NCI-H1930 (cell line): ENCODE data around the gene LSM6.

Experiments used
- DNase-seq, 2 experiments: peaks; one replicate each; lab custom pipeline; 2025; lab: John Stamatoyannopoulos, UW

Gene LSM6

DNA sequence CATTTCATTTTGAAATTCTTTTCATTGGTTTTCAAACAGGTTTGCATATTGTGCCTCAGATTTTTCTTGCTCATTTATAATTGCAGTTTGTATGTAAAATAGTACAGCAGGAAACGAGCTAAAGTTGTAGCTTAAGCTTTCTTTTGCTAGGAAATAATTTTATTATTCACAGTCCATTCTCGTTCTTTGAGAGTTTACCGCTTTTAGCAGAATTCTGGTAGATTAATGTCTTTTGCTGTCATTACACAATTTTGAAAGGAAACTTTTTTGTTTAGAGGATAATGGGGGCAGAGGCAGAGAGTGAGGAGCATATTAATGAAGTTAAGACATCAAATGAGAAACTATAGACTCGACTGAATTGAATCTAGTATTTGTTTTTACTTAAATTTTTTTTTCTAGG, 10.5 kb downstream of the LSM6 start:
- no peak for DNase-seq

DNA sequence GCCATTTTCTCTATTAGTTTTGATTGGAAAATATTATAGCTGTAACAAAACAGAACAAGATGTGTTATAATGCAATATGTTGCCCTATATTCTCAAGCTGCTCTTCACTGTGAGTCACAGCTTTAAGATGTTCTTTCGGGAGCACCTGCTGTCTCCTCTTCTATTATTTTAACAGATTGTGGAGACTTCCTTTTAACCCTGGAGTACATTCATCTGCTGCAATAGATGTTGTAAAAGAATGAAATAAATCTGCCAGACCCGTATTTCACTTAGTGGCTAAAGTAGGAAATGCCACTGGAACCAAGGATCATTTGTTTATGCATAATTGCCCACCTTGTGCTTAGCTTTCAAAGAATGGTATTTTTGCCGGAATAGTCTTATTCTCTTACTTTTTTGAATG, 11.1 kb downstream of the LSM6 start:
- DNase-seq: no peak

DNA sequence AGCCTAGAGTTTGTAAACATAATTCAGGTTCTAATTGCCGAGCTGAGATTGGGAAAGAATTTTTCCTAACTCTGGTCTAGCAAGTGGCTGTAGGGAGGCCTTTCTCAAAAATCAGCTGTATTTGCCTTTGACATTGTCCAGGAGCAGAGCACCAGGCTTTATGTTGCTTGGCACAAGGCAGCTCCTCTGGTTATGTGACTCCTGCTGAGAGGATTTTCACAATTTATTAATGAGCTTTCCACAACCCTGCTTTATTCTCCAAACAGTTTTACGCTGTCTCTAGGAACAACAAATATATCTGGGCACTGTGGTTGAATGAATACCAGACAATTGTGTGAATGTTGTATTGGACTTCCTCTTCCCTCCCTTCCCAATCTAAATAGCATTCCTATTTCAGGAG, 14.9 kb downstream of the LSM6 start:
- DNase-seq: no peak

DNA sequence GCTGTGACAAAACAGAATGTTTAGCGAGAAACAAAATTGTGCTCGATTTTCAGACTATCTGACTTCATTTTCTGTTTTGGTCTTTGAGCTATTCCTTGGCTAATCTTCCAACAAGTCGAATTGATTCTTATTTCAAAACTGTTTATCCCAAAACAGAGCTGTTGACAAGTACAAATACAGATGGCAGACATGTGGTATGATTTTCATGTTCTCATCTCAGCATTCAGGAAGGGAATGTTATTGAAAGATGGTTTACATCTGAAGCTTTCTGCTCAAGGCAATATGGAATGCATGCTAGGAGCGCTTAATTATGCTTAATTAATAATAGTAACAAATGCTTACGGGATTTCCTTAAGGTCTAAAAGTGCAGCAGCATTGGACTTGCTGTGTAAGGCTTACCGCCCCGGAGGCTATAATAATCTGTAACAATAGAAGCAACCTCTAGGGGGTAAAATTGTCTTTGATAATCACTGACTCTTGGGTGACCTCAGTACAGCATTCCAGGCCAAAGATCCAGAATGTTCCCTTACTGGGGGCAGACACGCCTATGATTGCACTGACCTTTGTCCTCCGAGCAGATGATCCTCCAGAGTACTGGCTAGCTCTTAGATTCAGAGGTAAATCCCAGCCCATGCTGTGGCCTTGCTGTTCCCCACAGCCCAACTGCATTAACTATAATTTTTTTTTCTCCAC, 16.4 kb downstream of the LSM6 start:
- DNase-seq: no peak

DNA sequence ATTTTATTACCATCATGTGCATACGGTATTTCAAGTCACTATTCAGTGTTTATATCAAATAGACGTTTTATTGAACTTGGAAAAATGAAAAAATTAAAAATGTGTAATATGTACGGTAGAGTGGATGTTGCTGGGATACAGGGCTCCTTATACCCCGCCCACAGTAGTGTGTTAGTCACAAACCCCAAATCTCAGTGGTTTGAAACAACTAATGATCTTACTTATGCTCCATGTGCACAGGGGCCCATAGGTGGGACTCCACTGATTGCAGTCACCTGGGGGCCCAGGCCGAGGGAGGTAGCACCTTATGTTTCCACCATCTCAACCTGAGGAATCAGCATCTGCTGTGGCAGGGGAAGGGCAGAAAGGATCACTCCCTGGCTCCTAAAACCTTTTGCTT, 18.1 kb downstream of the LSM6 start:
- DNase-seq: no peak

DNA sequence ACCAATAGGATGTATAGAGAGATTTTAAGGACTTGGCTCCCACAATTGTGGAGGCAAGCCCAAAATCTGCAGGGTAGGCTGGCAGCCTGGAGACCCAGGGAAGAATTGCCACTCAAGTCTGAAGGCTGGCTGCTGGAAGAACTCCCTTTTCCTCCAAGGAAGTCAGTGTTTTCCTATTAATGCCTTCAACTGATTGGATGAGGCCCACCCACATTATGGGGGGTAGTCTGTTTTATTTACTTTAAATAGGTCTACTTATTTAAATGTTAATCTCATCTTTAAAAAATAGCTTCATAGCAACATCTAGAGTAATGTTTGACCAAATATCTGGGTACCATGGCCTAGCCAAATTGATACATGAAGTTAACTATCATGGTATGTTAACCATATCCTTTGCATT, 18.7 kb downstream of the LSM6 start:
- DNase-seq: no peak

DNA sequence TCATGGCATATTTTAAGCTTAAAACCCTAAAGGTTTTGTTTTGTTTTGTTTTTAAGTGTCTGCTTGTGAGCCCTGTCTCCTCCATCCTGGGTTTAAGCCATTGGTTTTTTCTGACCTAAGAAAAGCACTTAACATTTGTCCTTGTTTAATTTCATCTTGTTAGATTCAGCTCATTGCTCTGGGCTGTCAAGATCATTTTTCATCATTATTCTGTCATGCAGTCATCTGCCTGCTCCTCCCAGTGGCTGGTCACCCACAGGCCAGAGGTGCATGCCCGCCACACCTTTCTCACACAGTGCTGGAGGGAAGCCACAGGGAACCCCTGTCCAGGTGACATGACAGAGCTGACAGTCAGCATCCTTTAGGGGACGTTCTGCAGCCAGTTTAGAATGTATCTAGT, 27.1 kb downstream of the LSM6 start:
- DNase-seq: no peak

DNA sequence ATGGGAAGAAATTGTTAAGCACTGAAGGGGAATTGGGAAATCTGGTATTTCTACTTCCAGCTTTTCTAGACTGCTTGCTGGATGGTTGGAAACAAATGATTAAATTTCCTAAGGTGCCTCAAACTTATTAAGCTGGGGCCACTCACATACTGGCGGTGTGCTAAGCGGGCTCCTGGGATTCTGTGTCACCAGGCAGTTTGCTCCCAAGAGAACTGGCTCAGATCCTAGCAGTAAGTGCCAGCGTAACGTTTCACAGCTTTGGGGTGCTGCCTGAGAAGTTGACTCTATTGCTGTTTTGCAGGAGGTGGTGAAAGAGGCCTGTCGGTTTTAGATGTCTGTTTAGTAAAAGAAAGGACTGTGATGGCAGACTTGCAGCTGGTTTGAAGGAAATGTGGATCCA, 31.9 kb downstream of the LSM6 start:
- no peak for DNase-seq

DNA sequence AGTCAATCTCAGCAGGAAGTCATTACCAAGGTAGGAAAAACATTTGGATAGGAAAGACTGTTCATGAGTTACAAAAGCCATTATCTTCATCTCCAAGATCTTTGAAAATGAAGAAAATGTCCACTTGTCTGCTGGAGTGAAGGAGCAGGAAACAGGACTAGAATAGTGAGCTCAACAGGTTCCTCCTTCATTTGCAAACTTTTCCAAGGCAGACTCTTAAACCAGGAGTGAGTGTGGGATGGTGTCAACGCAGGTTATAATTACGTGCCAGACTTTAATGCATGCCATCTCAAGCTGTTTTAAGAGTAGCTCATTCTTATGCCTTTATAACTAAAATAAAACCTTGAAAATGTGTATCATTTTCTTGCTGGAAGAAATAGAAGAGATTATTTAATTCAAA, 35.4 kb downstream of the LSM6 start:
- DNase-seq: no peak

DNA sequence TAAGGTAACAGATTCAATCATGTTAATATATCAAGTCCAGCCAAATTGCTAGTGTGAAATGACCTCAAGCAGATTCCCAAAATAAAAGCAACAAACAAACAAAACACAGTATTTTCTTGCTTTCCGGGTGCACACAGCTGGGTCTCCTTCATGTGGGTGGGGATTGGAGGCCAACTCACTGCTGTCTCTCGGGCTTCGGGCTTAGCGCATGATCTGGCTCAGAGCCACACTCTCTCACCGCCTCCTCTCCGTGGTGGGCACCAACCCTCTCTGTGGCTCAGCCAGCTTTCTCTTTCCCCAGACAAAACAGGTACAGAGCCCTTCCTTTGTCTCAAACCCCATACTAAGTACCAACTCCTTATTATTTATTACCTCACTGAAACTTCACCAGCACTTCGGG, 35.9 kb downstream of the LSM6 start:
- DNase-seq: no peak

DNA sequence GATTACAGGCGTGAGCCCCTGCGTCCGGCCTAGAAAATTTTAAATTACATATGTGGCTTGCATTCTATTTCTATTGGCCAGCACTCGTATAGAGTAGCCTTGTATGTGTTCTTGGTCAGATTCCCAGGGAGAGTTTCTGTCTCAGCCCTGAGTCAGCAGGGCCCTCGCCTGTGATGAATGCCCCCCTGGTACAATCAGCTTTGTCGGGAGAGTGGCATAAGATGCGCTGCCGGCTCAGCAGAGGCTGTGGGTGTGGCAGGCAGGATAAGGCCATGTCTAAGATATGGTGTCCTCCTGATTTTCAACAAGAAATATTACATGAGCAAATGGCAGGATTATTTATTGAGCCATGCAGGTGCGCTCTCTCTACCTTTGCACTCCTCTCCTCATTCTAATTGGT, 37.3 kb downstream of the LSM6 start:
- no peak for DNase-seq

DNA sequence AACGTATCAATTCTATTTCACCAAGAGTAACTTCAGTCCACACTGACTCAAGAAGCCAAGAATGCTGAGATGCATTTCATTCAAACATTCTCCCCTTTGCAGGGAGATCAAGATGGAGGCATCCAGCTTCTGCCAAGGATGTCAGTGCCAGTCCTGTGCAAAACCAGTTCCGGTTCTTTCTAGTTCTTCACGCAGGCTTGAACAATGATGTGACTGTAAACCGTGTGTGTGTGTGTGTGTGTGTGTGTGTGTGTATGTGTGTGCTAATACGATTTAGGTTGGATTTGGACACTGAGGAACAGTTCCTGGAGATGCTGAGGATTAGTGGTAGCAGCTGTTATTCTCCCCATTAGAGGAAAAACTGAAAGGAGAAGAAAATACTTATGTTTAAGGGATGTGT, 38.7 kb downstream of the LSM6 start, which contains the start of gene REELD1:
Gene REELD1, plus strand, starts transcription at position 301 of the 400 bp plus-strand sequence. CDS start 2,415 bp downstream, outside the sequence.
- no peak for DNase-seq

DNA sequence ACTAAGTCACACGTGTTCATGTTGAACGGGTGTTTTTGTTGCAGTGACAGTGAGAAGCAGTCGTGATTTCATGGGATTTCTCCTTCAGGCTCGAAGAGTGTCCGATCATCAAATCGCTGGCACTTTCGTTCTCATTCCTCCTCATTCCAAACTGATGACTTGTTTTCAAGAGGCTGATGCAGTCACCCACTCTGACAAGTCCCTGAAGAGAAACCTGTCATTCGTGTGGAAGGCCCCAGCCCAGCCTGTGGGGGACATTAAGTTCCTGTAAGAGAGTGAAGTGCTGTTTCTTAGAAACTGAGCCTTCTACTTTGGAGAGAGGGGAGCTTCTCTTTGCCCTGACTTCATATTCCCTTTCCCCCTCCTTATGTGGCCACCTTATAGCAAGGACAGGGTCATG, 46.8 kb downstream of the LSM6 start:
- no peak for DNase-seq

DNA sequence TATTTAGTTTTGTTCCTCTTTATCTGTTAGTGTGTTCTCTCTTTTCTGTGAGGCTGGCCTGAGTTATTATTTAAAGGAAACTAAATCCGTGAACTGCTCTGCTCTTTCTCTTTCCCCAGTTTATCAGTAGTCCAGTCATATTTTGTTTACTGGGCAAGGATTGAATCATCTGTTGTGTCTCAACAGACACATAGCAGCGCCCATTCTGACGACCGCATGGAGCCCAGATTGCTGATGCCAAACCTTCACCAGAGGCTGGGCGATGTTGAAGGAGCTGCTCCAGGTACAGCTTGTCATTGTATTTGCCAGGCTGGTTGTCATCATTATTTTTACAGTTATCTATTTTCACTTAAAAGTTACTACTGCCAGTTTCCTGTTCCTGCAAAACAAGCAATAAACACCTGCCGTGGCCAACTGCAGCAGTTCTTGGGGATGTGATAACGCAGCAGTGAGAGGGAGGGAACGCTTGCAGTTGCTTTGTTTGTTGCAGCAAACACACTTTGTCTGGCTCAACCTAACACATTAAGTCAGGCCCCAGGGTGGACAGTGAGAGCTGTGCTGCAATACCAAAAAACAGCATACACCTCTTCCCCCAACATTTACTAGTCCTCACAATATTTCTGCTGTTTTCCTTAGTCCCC, 48.9 kb downstream of the LSM6 start:
- no peak for DNase-seq

DNA sequence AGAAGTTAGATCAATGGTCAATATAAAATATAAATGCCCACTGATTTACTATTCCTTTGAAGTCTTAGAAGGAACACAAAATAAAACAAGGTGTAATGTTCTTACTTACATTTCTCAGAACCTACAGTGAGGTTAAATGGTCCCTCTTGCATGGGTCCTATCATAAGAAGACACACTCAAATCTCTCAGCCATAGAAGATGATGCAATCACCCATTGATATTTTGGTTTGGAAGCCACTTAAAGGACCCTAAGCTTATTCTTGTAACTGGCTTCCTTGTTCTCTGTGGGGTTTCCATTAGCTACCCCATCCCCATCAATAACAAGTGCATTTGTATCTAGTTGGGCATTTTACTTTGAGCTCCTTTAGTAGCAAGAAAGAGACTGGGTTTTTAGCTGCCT, 53.9 kb downstream of the LSM6 start:
- DNase-seq: no peak

DNA sequence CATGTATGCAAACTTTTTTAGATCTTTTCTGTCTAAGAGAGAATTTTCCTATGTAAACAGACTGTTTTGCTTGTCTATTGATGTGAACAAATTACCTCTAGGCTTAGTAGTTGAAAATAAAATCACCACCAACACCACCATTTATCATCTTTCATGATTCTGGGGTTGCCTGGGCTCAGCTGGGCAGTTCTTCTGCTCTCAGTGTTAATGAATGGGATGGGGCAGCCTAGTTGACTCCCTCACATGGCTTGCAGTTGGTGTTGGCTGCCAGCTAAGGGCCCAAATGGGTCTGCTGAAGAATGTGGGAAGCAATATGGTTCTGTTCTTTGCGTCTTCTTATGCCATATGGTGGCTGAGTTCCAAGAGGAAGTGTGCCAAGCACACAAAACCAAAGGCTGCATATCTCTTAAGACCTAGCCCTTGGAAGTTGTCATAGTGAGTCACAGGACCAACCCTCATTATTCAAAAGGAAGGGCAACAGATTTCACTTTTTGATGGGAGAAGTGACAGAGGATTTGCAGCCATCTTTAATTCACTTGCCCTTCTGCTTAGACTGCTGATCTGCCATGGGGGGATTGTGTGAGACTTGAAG, 56.7 kb downstream of the LSM6 start:
- DNase-seq: no peak

DNA sequence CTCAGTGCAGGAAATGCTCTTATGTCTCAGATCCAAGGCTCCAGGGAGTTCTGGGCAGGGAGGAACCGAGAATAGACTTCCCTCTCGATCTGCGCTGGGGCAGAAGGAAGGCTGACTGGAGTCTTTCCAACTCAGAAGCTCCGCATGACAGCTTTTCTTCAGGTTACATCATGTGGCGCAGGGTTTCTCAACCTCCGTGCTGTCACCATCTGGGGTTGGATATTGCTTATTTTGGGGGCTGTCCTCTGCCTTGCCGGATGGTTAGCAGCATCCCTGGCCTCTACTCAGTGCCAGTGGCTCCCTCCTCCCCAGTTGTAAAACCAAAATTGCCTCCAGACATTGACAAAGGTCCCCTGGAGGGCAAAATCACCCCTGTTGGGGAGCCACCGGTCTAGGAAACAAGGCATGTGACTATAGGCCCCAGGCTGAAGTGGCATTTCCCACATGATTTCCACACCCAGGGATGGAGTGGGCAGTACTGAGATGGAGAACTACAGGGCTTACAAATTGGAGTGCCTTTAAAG, 60.2 kb downstream of the LSM6 start:
- DNase-seq: no peak

DNA sequence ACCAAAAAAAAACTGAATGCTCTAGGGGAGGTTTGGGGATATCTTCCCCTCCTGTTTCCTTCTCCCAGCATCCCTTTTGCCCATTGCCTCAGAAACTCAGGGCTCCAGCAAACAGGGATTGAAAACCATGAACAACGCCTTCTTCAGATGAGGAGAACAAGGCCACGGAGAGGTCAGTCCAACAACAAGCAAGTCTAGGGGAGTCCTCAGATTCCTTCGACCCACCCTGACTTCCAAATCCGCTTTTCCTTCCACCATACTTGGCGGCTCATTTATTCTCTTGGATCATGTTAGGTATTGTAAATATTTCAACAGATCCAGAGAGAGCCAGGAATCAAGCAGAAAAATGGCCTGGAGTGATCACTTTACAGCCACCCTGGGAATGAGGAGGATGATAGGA, 60.7 kb downstream of the LSM6 start:
- no peak for DNase-seq

DNA sequence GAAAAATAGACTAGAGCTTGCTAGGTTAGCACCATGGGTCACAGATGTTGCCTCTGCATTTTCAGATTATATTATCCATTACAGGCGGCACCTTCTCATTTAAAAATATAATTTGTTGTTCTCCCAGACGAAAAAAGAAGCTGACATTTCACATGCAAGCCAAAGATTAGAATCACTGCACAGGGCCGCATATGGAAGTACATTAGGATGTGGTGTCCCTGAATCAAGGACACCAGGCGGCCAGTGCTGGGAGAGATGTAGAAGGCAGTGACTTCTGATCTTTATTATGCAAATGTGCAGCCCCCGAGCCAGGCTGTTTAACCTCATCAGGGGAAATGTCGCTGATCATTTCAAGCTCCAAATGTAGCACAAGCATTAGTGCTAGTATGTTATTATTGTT, 61.6 kb downstream of the LSM6 start:
- DNase-seq: no peak

DNA sequence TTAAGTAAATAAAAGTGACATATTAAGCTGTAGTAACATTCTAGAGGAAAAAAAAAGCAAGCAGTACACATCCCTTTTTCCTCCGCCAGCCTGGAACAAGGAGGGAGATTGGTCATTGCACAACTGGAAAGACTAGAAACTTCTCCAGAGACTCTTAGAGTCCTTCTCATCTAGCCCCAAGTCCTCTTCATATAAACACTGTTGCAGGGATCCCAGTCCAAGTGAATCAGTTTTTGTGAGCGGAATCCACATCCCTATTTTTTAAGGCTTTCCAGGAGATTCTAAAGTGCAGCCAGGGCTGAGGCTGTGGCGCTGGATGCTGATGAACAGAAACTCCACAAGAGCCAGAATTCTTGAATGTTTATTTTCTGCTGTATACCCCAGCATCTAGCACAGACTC, 62.6 kb downstream of the LSM6 start:
- no peak for DNase-seq
